AG10803 (cell line): ENCODE data around the gene CD276.

Experiments used
- DNase-seq: peaks from one replicate; pipeline ENCODE4 v3.0.0; 2010; ENCODE audit warnings: low read depth
- H3K4me3 ChIP-seq: 2 replicates; pipeline ENCODE4 v1.5.1; 2011; ENCODE audit warnings: mild to moderate bottlenecking, low read length, control low read depth
- TF ChIP-seq, protein P1 (sequence below): conservative IDR thresholded peaks from 2 replicates; pipeline ENCODE4 v1.5.1; 2011; ENCODE audit warnings: mild to moderate bottlenecking, low read length, control low read depth, inconsistent platforms

The CD276 gene

GRCh38 chr15:73704869-73705645, 20.9 kb downstream of the CD276 start:
- no peak overlapping the region for H3K4me3 ChIP-seq
- peak; percentile 38 for DNase-seq
- TF ChIP-seq, protein P1, sequence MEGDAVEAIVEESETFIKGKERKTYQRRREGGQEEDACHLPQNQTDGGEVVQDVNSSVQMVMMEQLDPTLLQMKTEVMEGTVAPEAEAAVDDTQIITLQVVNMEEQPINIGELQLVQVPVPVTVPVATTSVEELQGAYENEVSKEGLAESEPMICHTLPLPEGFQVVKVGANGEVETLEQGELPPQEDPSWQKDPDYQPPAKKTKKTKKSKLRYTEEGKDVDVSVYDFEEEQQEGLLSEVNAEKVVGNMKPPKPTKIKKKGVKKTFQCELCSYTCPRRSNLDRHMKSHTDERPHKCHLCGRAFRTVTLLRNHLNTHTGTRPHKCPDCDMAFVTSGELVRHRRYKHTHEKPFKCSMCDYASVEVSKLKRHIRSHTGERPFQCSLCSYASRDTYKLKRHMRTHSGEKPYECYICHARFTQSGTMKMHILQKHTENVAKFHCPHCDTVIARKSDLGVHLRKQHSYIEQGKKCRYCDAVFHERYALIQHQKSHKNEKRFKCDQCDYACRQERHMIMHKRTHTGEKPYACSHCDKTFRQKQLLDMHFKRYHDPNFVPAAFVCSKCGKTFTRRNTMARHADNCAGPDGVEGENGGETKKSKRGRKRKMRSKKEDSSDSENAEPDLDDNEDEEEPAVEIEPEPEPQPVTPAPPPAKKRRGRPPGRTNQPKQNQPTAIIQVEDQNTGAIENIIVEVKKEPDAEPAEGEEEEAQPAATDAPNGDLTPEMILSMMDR, result peak; percentile 83

DNA sequence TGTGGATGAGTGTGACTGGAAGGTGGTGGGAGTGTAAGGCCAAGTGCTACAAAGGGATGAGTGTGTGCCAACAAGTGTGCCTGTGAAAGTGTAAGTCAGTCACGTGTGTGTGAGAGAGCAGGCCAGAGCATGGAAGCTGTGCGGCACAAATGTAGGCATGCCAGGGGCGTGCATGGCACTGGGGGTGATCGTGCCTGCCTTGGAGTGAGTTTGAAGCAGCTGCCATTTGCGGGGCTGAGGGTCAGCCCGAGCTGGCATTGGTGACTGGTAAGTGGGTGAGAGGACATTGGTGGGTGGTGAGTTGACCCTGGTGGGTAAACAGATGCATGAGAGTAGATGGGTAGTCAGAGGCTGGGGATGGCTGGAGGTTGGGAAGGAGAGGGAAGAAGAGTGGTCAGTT, 24.5 kb downstream of the CD276 start:
- no peak overlapping the region for H3K4me3 ChIP-seq
- no peak for DNase-seq
- TF ChIP-seq, protein P1, result no peak

DNA sequence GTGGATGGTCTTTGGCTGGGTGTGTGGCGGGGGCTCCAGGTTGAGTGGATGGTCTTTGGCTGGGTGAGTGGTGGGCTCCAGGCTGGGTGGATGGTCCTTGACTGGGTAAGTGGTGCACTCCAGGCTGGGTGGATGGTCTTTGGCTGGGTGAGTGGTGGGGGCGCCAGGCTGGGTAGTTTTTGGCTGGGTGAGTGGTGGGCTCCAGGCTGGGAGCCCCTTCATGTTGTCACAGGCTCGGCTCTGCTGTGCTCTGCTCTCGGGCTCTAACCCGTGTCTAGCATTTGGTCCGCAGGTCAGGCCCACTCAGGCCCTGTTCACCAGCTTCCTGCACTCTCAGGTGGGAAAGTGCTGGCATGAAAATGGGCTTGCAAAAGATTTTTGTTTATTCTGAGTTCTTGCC, 25.1 kb downstream of the CD276 start:
- DNase-seq, result no peak
- no peak overlapping the region for H3K4me3 ChIP-seq

GRCh38 chr15:73709686-73710085, 25.5 kb downstream of the CD276 start:
- TF ChIP-seq, protein P1, result no peak
- no peak overlapping the region for H3K4me3 ChIP-seq
- no peak for DNase-seq

More for the DNA sequence above, 25.1 kb downstream of the CD276 start:
- TF ChIP-seq, protein P1, result no peak

GRCh38 chr15:73710321-73710720, 26.1 kb downstream of the CD276 start:
- DNase-seq, result no peak
- no peak overlapping the region for H3K4me3 ChIP-seq
- TF ChIP-seq, protein P1, result no peak

- no peak overlapping the region for H3K4me3 ChIP-seq
- TF ChIP-seq, protein P1, result no peak
- no peak for DNase-seq
Measured at GRCh38 chr15:73711526-73711925, 27.3 kb downstream of the CD276 start.

DNA sequence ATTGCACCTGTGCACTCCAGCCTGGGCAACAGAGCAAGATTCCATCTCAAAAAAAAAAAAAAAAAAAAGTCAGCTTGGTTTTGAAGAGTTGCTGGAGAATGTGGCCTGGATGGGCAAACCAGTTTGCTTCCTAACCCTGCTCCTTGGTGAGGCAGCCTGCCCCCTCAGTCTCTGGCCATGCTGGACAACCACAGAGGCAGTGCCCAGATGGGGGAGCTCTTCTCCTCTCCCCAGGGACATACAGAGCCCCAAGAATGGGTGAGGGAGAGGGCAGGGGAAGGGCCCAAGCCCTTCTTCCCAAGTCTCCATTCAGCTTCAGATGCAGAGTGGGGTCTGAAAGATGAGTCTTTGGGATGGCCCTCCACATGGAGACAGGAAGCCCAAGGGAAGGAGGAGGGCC, 27.9 kb downstream of the CD276 start:
- TF ChIP-seq, protein P1, result 0 out of 2 replicates have a peak, but pooled peaks have one; percentile 7
- no peak for DNase-seq

More for the DNA sequence above, 27.9 kb downstream of the CD276 start:
- H3K4me3 ChIP-seq, result no peak overlapping the region
